ENCODE results near the gene GADD45G.

Gene GADD45G

GRCh38 chr9:89609426-89610006 is 4.7 kb downstream of the GADD45G start:
- no peak for DNase-seq (ENCODE audit: extremely low read depth, insufficient read length)
- H3K27me3 ChIP-seq (replicated peaks; ENCODE audit: control insufficient read depth, insufficient read depth, low read length) = peaks cover 4% of the 10 kb centered on the region; the same call in 1 of the 2 replicates

GRCh38 chr9:89610391-89610925 is 5.6 kb downstream of the GADD45G start:
- peaks cover 4% of the 10 kb centered on the region; the same call in 1 of the 2 replicates for H3K27me3 ChIP-seq (replicated peaks; ENCODE audit: control insufficient read depth, insufficient read depth, low read length)
- no peak for TF ChIP-seq CTCF (IDR thresholded peaks at IDR 0.05; ENCODE audit: insufficient read depth, low read length, poor library complexity, severe bottlenecking)
- no peaks in the 10 kb centered on the region for H3K36me3 ChIP-seq (ENCODE audit: control insufficient read depth, insufficient read depth, low read length)
- no peak for DNase-seq (ENCODE audit: extremely low read depth, insufficient read length)
- no peak overlapping the region for H3K4me3 ChIP-seq (replicated peaks; ENCODE audit: low read depth, low read length)

More at GRCh38 chr9:89609426-89610006, 4.7 kb downstream of the GADD45G start:
- H3K36me3 ChIP-seq (ENCODE audit: control insufficient read depth, insufficient read depth, low read length) = no peaks in the 10 kb centered on the region
- TF ChIP-seq CTCF (IDR thresholded peaks at IDR 0.05; ENCODE audit: insufficient read depth, low read length, poor library complexity, severe bottlenecking) = no peak
- H3K4me3 ChIP-seq (replicated peaks; ENCODE audit: low read depth, low read length) = no peak overlapping the region

GRCh38 chr9:89611425-89611824 is 6.6 kb downstream of the GADD45G start:
- no peak for DNase-seq (ENCODE audit: extremely low read depth, insufficient read length)
- Histone ChIP-seq H3K4me3 (replicated peaks; ENCODE audit: low read depth, low read length) (no peak overlapping the region), H3K36me3 (ENCODE audit: control insufficient read depth, insufficient read depth, low read length) (no peaks in the 10 kb centered on the region), H3K27me3 (replicated peaks; ENCODE audit: control insufficient read depth, insufficient read depth, low read length) (peaks cover 7% of the 10 kb centered on the region)
- TF ChIP-seq CTCF (IDR thresholded peaks at IDR 0.05; ENCODE audit: insufficient read depth, low read length, poor library complexity, severe bottlenecking) = no peak

GRCh38 chr9:89612566-89613278 is 7.9 kb downstream of the GADD45G start:
- no peak for DNase-seq (ENCODE audit: extremely low read depth, insufficient read length)
- H3K4me3 ChIP-seq (replicated peaks; ENCODE audit: low read depth, low read length) = no peak overlapping the region
- peaks cover 7% of the 10 kb centered on the region for H3K27me3 ChIP-seq (replicated peaks; ENCODE audit: control insufficient read depth, insufficient read depth, low read length)
- H3K36me3 ChIP-seq (ENCODE audit: control insufficient read depth, insufficient read depth, low read length) = no peaks in the 10 kb centered on the region
- no peak for TF ChIP-seq CTCF (IDR thresholded peaks at IDR 0.05; ENCODE audit: insufficient read depth, low read length, poor library complexity, severe bottlenecking)

GRCh38 chr9:89613912-89614892 is 9.4 kb downstream of the GADD45G start:
- H3K27me3 ChIP-seq (replicated peaks; ENCODE audit: control insufficient read depth, insufficient read depth, low read length) = peaks cover 7% of the 10 kb centered on the region
- no peaks in the 10 kb centered on the region for H3K36me3 ChIP-seq (ENCODE audit: control insufficient read depth, insufficient read depth, low read length)
- no peak for DNase-seq (ENCODE audit: extremely low read depth, insufficient read length)
- H3K4me3 ChIP-seq (replicated peaks; ENCODE audit: low read depth, low read length) = no peak overlapping the region
- no peak for TF ChIP-seq CTCF (IDR thresholded peaks at IDR 0.05; ENCODE audit: insufficient read depth, low read length, poor library complexity, severe bottlenecking)
